Neural cell (in vitro differentiated cells): Measurements from ENCODE around the gene ASPSCR1. TPM values are rescaled to one million over a fixed set of nuclear protein-coding genes. Genes with fewer than 3 reads are reported as not detected.

ENCODE experiments used
- H2AFZ ChIP-seq: fragments of 200-600, 300-800 bp; sonication (generic), shearing (Covaris generic); 2 replicates; pipeline ENCODE4 v1.6.0; 2014; ENCODE audit warnings: low read depth, mild to moderate bottlenecking, antibody characterized with exemption, low read length, moderate library complexity
- H3F3A ChIP-seq: fragments of 200-600 bp; shearing (Covaris generic); 2 replicates; pipeline ENCODE4 v1.6.1; 2016; ENCODE audit warnings: mild to moderate bottlenecking, moderate library complexity, mixed read lengths, antibody characterized with exemption, low read length; ENCODE audit not compliant: insufficient read depth, poor library complexity, severe bottlenecking
- H3K27ac ChIP-seq: fragments of 200-600, 300-800 bp; sonication (generic), shearing (Covaris generic); 2 replicates; pipeline ENCODE4 v1.5.1; 2014; ENCODE audit warnings: mild to moderate bottlenecking, low read length, moderate library complexity
- H3K27me3 ChIP-seq: fragments of 300-800, 200-600 bp; sonication (generic), shearing (Covaris generic); 2 replicates; pipeline ENCODE4 v1.6.0; 2014; ENCODE audit warnings: mild to moderate bottlenecking, low read depth, low read length, moderate library complexity; ENCODE audit not compliant: insufficient read depth
- H3K36me3 ChIP-seq: fragments of 300-800, 200-600 bp; sonication (generic), shearing (Covaris generic); 2 replicates; pipeline ENCODE4 v1.5.1; 2014; ENCODE audit warnings: mild to moderate bottlenecking, antibody characterized with exemption, low read length, moderate library complexity; ENCODE audit not compliant: insufficient read depth
- H3K4me2 ChIP-seq: fragments of 300-800, 200-600 bp; sonication (generic), shearing (Covaris generic); 2 replicates; pipeline ENCODE4 v1.6.0; 2014; ENCODE audit warnings: mild to moderate bottlenecking, low read length
- H3K4me3 ChIP-seq: fragments of 300-800, 200-600 bp; sonication (generic), shearing (Covaris generic); 2 replicates; pipeline ENCODE4 v1.5.1; 2014; ENCODE audit warnings: mild to moderate bottlenecking, low read length, moderate library complexity
- H3K79me2 ChIP-seq: fragments of 200-600 bp; shearing (Covaris generic); replicated peaks from 2 replicates; pipeline ENCODE4 v1.6.0; 2014; ENCODE audit warnings: mild to moderate bottlenecking, low read length, moderate library complexity; ENCODE audit not compliant: insufficient read depth
- H3K9ac ChIP-seq: fragments of 300-800, 200-600 bp; sonication (generic), shearing (Covaris generic); 2 replicates; pipeline ENCODE4 v1.6.1; 2016; ENCODE audit warnings: mild to moderate bottlenecking, low read length, mixed read lengths
- H3K9me2 ChIP-seq: fragments of 200-600 bp; shearing (Covaris generic); 2 replicates; pipeline ENCODE4 v1.6.1; 2016; ENCODE audit warnings: mild to moderate bottlenecking, low read length, mixed read lengths; ENCODE audit not compliant: insufficient read depth
- H3K9me3 ChIP-seq: fragments of 200-600, 300-800 bp; sonication (generic), shearing (Covaris generic); 2 replicates; pipeline ENCODE4 v1.6.1; 2016; ENCODE audit warnings: mild to moderate bottlenecking, mixed run types, low read length, moderate library complexity, mixed read lengths
- H4K20me1 ChIP-seq: fragments of 200-600 bp; shearing (Covaris generic); 2 replicates; pipeline ENCODE4 v1.6.1; 2016; ENCODE audit warnings: mild to moderate bottlenecking, mixed run types; ENCODE audit not compliant: insufficient read depth
- EP300 ChIP-seq: fragments of 450-650 bp; conservative IDR thresholded peaks from 2 replicates; pipeline ENCODE4 v1.6.1; 2014; ENCODE audit warnings: antibody characterized with exemption, mild to moderate bottlenecking, moderate library complexity; ENCODE audit not compliant: poor library complexity, severe bottlenecking
- EZH2 ChIP-seq: fragments of 200-600, 300-800 bp; shearing (Covaris generic), sonication (generic); IDR thresholded peaks from 2 replicates; pipeline ENCODE4 v1.6.1; 2014; ENCODE audit warnings: antibody characterized with exemption, low read length, borderline replicate concordance, mild to moderate bottlenecking; ENCODE audit not compliant: insufficient read depth, poor library complexity, severe bottlenecking
- MXI1 ChIP-seq: fragments of 450-650 bp; conservative IDR thresholded peaks from 2 replicates; pipeline ENCODE4 v1.6.1; 2014; ENCODE audit warnings: antibody characterized with exemption, mild to moderate bottlenecking; ENCODE audit not compliant: poor library complexity, severe bottlenecking
- POLR2AphosphoS5 ChIP-seq: IDR thresholded peaks from 2 replicates; pipeline ENCODE4 v1.6.1; 2012
- RAD21 ChIP-seq: fragments of 450-650 bp; conservative IDR thresholded peaks from 2 replicates; pipeline ENCODE4 v1.6.1; 2014; ENCODE audit warnings: antibody characterized with exemption, mild to moderate bottlenecking, moderate library complexity
- REST ChIP-seq: IDR thresholded peaks from 2 replicates; pipeline ENCODE4 v1.6.1; 2012; ENCODE audit warnings: borderline replicate concordance
- SMC3 ChIP-seq: fragments of 450-650 bp; conservative IDR thresholded peaks from 2 replicates; pipeline ENCODE4 v1.6.1; 2014; ENCODE audit warnings: antibody characterized with exemption, mild to moderate bottlenecking, moderate library complexity; ENCODE audit not compliant: poor library complexity
- TAF1 ChIP-seq: IDR thresholded peaks from 2 replicates; pipeline ENCODE4 v1.6.1; 2012; ENCODE audit warnings: low read depth
- polyA plus RNA-seq: library from polyadenylated mRNA; depleted of rRNA; stranded (reverse); fragments of >200 nt; gene quantifications from 2 replicates; pipeline ENCODE4 v1.2.3, GENCODE V29; 2014
- TF ChIP-seq, protein P1 (sequence below): fragments of 450-650 bp; IDR thresholded peaks from 2 replicates; pipeline ENCODE4 v1.5.1; 2014; ENCODE audit warnings: antibody characterized with exemption, mild to moderate bottlenecking, moderate library complexity; ENCODE audit not compliant: poor library complexity, severe bottlenecking

Gene ASPSCR1
- polyA plus RNA-seq, 1 donor from 2014 or later: 28.0 TPM

DNA sequence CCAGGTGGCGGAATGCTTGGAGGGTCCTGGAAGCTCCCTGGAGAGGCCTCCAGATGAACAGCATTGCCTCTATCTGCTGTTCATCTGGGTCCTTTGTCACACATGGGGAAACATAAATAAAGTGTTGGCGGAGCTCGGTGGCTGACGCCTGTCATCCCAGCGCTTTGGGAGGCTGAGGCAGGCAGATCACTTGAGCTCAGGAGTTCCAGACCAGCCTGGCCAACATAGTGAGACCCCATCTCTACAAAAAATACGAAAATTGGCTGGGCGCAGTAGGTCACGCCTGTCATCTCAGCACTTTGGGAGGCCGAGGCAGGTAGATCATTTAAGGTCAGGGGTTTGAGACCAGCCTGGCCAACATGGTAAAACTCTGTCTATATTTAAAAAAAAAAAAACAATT, 32.6 kb upstream of the ASPSCR1 start:
- Histone ChIP-seq H3K4me3 (no peak overlapping the region), H3F3A (no peaks in the 10 kb centered on the region), H3K27me3 (no peaks in the 10 kb centered on the region), H3K79me2 (no peaks in the 10 kb centered on the region), H3K36me3 (no peaks in the 10 kb centered on the region), H4K20me1 (no peaks in the 10 kb centered on the region), H3K27ac (no peak overlapping the region), H2AFZ (no peak overlapping the region), H3K9me2 (no peaks in the 10 kb centered on the region), H3K9ac (no peak overlapping the region), H3K4me2 (no peak overlapping the region), H3K9me3 (no peaks in the 10 kb centered on the region)
- no peak for TF ChIP-seq SMC3
- no peak for TF ChIP-seq MXI1

GRCh38 chr17:81947189-81947588, 30.2 kb upstream of the ASPSCR1 start, which contains the start of gene MYADML2:
TSS of gene MYADML2 (minus strand) at chr17:81947233. CDS start at chr17:81941741, 5,492 bp downstream.
- TF ChIP-seq MXI1 (no peak), REST (no peak), EZH2 (no peak), TAF1 (no peak), POLR2AphosphoS5 (no peak), SMC3 (no peak), EP300 (no peak), RAD21 (no peak)
- TF ChIP-seq, protein P1, sequence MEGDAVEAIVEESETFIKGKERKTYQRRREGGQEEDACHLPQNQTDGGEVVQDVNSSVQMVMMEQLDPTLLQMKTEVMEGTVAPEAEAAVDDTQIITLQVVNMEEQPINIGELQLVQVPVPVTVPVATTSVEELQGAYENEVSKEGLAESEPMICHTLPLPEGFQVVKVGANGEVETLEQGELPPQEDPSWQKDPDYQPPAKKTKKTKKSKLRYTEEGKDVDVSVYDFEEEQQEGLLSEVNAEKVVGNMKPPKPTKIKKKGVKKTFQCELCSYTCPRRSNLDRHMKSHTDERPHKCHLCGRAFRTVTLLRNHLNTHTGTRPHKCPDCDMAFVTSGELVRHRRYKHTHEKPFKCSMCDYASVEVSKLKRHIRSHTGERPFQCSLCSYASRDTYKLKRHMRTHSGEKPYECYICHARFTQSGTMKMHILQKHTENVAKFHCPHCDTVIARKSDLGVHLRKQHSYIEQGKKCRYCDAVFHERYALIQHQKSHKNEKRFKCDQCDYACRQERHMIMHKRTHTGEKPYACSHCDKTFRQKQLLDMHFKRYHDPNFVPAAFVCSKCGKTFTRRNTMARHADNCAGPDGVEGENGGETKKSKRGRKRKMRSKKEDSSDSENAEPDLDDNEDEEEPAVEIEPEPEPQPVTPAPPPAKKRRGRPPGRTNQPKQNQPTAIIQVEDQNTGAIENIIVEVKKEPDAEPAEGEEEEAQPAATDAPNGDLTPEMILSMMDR: no peak
- no peak within 1 kb of the TSS for H3K27ac ChIP-seq
- no peak within 1 kb of the TSS for H3K9ac ChIP-seq
- no peaks in the 10 kb centered on the region for H3K79me2 ChIP-seq
- no peak within 1 kb of the TSS for H3K4me2 ChIP-seq
- H3K9me3 ChIP-seq: no peaks in the 10 kb centered on the region
- H3F3A ChIP-seq: no peaks in the 10 kb centered on the region
- H3K27me3 ChIP-seq: no peaks in the 10 kb centered on the region
- no peak within 1 kb of the TSS for H3K4me3 ChIP-seq
- H3K36me3 ChIP-seq: no peaks in the 10 kb centered on the region
- H3K9me2 ChIP-seq: no peaks in the 10 kb centered on the region
- H2AFZ ChIP-seq: no peak within 1 kb of the TSS
- no peaks in the 10 kb centered on the region for H4K20me1 ChIP-seq
